Right ventricle myocardium superior (tissue), 1 donor: ENCODE results near the gene SYNPO2. TPM values are rescaled to one million over a fixed set of nuclear protein-coding genes. Genes with fewer than 3 reads are reported as not detected.
"Not testable (repeated sequence)": the region's sequence is repeated elsewhere in the genome, so short reads cannot be mapped to it uniquely, and the experiment has no call there.

ENCODE experiments used
- ATAC-seq: fragments of 200-7000 bp; cut with Tn5 transposase; one replicate; pipeline ENCODE4 v1.9.1; 2020; ENCODE audit warnings: mild to moderate bottlenecking; ENCODE audit not compliant: poor library complexity
- DNase-seq: peaks from one replicate; pipeline ENCODE4 v3.0.0-alpha.2; 2020
- intact Hi-C: fragments of 100-400 bp; cut with DNase I; formaldehyde crosslinking; loops from one replicate; pipeline ENCODE4 v1.11.2; 2022
- total RNA-seq: library from RNA; stranded (reverse); fragmentation: NEBNext Ultra II Directional; extraction: Animal tissue kit (Norgen Biotek cat#: 25700); gene quantifications from one replicate; pipeline ENCODE4 v1.2.1, GENCODE V29; 2021
- donor health status: DM: no; HTN: yes; CAD: no; lungs with severe emphysema.

The SYNPO2 gene
- total RNA-seq, 1 donor from 2014 or later: 196 TPM

GRCh38 chr4:119034276-119035008 lies 145.8 kb downstream of the SYNPO2 start:
- DNase-seq (no peak), ATAC-seq (no peak)
- intact Hi-C loops: no loop called here

GRCh38 chr4:119035951-119036737 lies 147.5 kb downstream of the SYNPO2 start:
- ATAC-seq (no peak), DNase-seq (no peak)
- intact Hi-C loops: no loop called here

GRCh38 chr4:119037709-119038108 lies 149.1 kb downstream of the SYNPO2 start:
- no peak for ATAC-seq
- intact Hi-C loops: no loop called here
- DNase-seq: no peak

GRCh38 chr4:119038116-119038841 lies 149.6 kb downstream of the SYNPO2 start:
- DNase-seq (no peak), ATAC-seq (no peak)
- intact Hi-C loops: no loop called here

GRCh38 chr4:119039160-119039559 lies 150.5 kb downstream of the SYNPO2 start:
- intact Hi-C loops: no loop called here
- ATAC-seq (no peak), DNase-seq (no peak)

- DNase-seq (no peak), ATAC-seq (no peak)
- intact Hi-C loops: loop anchor here (5.0 to 10.0 kb wide), 4 partner anchors 55 to 248 kb away; partner anchors contain the start of genes MYOZ2 and USP53
Observed at GRCh38 chr4:119039779-119040178, 151.1 kb downstream of the SYNPO2 start.

- ATAC-seq: no peak
- intact Hi-C loops: loop anchor here (5.0 to 10.0 kb wide), 4 partner anchors 55 to 247 kb away; partner anchors contain the start of genes MYOZ2 and USP53
- no peak for DNase-seq
Observed at GRCh38 chr4:119040261-119040660, 151.6 kb downstream of the SYNPO2 start.

GRCh38 chr4:119040694-119041185 lies 152.1 kb downstream of the SYNPO2 start:
- DNase-seq (no peak), ATAC-seq (peak; percentile 47)
- intact Hi-C loops: loop anchor here (5.0 to 10.0 kb wide), 4 partner anchors 56 to 247 kb away; partner anchors contain the start of genes MYOZ2 and USP53

GRCh38 chr4:119041396-119041795 lies 152.7 kb downstream of the SYNPO2 start:
- no peak for DNase-seq
- ATAC-seq: no peak
- intact Hi-C loops: loop anchor here (5.0 to 10.0 kb wide), 4 partner anchors 57 to 246 kb away; partner anchors contain the start of genes MYOZ2 and USP53

- ATAC-seq: peak; percentile 74
- intact Hi-C loops: loop anchor here (5.0 to 10.0 kb wide), 4 partner anchors 57 to 245 kb away; partner anchors contain the start of genes MYOZ2 and USP53
- no peak for DNase-seq
Observed at GRCh38 chr4:119041951-119042560, 153.4 kb downstream of the SYNPO2 start.

- DNase-seq (peak; percentile 86), ATAC-seq (peak; percentile 90)
- intact Hi-C loops: loop anchor here (10.0 kb wide), 3 partner anchors 61 to 169 kb away; partner anchors contain the start of genes MYOZ2 and USP53
Observed at GRCh38 chr4:119046263-119046662, 157.6 kb downstream of the SYNPO2 start.

GRCh38 chr4:119047059-119047458 lies 158.4 kb downstream of the SYNPO2 start:
- ATAC-seq: peak; percentile 18
- not testable (repeated sequence) for DNase-seq
- intact Hi-C loops: loop anchor here (10.0 kb wide), 3 partner anchors 62 to 168 kb away; partner anchors contain the start of genes MYOZ2 and USP53

- ATAC-seq: no peak
- intact Hi-C loops: loop anchor here (10.0 kb wide), 3 partner anchors 64 to 166 kb away; partner anchors contain the start of genes MYOZ2 and USP53
- DNase-seq: no peak
Observed at GRCh38 chr4:119048446-119048845, 159.8 kb downstream of the SYNPO2 start.

GRCh38 chr4:119049342-119049741 lies 160.7 kb downstream of the SYNPO2 start:
- intact Hi-C loops: loop anchor here (10.0 kb wide), 3 partner anchors 65 to 165 kb away; partner anchors contain the start of genes MYOZ2 and USP53
- DNase-seq (no peak), ATAC-seq (no peak)

GRCh38 chr4:119050527-119051090 lies 162.0 kb downstream of the SYNPO2 start:
- intact Hi-C loops: no loop called here
- ATAC-seq: no peak
- no peak for DNase-seq

GRCh38 chr4:119053245-119053644 lies 164.6 kb downstream of the SYNPO2 start:
- no peak for ATAC-seq
- no peak for DNase-seq
- intact Hi-C loops: no loop called here

GRCh38 chr4:119053997-119054396 lies 165.3 kb downstream of the SYNPO2 start:
- intact Hi-C loops: no loop called here
- DNase-seq: no peak
- no peak for ATAC-seq

GRCh38 chr4:119057417-119057816 lies 168.8 kb downstream of the SYNPO2 start:
- no peak for DNase-seq
- ATAC-seq: no peak
- intact Hi-C loops: no loop called here
